ENCODE measurements around the gene PSAPL1.

PSAPL1 gene

DNA sequence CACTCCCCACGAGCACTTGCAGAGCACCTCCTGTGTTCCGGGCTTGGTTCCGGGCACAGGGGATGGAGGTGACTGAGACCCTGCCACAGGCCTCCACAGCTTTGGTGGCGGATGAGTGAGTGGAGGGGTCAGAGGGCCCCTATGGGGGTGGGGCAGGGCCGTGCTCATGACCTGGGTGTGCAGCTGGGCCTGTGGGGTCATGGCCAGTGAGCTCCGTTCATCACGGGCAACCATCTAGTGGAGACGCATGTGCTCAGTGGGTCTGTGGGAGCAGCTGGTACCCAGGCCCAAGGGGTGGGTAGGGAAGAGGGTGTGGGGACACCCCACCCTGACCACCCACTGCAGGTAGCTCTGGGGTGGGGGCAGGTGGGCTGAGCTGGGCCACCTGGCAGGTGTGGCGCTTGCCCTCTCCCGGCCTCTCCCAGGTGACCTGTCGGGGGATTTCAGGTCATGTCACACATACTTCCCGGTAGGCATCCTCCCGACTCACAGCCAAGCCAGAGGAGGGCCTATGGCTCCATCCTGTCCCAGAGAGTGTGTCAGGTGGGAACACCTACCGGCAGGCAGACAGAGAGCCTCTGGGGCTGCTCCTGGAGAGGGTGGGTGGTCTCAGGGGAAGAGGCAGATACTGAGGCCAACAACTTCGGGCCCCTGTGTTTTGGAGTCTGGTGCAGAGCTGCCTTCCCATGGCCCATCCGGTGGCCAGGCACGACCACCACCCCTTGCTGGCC lies 3.6 kb downstream of the PSAPL1 start:
- DNase-seq (ENCODE audit: low read depth): no peak

DNA sequence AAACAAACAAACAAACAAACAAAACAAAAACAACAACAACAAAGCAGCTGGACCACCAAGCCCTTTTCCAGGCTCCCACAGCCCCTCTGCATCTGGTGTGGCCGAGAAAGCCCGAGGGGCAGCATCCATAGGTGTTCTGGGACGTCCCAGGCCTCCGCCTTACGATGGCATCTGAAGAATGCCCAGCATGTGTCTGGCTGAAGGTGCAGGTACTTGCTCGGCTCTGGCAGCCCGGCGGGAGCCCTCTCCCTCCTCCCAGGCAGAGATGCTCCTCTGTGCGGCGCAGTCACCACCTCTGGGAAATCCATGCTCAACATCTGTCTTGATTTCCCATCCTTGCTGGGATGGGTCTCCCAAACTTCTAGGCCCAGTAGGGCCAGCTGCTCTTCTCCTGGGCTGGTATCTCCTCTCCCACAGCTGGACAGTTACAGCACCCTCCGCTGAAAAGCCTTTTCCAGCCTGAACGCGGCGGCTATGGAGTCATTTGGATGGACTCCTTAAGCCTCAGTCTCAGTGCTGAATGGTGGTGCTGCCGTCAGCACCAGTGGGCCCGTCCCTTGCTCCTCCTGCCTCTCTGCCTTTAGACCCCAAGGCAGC lies 4.3 kb downstream of the PSAPL1 start:
- no peak for DNase-seq (ENCODE audit: low read depth)

GRCh38 chr4:7429601-7430078 lies 5.1 kb downstream of the PSAPL1 start:
- DNase-seq (ENCODE audit: low read depth): no peak

GRCh38 chr4:7429069-7429416 lies 5.7 kb downstream of the PSAPL1 start:
- no peak for DNase-seq (ENCODE audit: low read depth)

DNA sequence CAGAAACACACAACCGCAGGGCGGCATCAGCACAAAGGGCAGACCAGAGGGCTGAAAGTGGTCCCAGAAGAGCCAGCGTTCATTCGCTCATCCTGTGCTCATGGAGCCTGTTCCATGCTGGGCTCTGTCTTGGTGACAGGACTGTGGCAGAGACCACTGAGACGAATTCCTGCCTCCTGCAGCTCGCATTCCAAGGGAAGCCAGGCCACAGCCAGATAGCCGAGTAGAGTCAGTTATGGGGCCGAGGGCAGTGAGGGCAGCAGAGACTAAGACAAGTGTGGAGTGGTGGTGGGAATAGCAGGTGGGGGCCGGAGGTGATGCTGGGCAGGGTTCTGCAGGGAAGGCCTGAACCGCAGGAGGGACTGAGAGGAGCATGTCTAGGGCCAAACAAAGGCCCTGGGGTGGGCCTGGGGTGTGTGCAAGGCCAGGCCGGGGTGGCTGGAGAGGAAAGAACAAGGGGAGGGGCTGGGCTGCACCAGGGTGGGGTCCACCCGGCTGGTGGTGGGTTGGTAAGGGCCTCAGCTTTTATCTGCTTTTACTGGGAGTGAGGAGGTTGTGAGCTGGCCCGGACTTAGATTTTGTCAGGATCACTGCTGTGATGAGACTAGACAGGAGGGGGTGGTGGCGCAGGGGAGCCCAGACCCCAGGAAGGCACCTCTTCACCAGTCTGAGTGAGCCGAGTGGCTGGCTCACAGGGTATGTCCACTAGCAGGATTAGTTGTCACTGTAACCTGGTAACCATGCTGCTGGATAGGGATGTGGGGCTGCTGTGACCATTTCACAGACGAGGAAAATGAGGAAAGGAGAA lies 6.3 kb downstream of the PSAPL1 start:
- DNase-seq (ENCODE audit: low read depth): no peak

DNA sequence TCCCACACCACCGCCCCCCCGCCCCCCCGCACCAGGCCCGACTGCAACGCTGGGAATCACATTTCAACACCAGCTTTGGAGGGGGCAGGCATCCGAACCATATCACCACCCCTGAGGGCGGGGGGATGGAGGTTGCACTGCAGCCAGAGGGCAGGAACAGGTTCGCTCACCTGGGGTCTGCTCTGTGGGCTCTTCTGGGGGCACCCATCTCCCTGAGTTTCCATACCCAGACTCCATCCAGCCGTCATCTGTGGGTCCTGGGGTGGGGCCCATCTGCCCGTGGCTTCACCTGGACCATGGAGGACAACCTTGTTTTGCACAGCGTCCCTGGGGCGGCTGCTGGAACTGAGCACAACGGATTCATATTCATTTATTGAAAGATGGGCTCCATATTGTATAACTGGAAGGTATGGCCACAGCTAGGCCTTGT lies 6.9 kb downstream of the PSAPL1 start:
- DNase-seq (ENCODE audit: low read depth): no peak

- DNase-seq (ENCODE audit: low read depth): no peak
These were observed 7.4 kb downstream of the PSAPL1 start for GRCh38 chr4:7427361-7427760.

DNA sequence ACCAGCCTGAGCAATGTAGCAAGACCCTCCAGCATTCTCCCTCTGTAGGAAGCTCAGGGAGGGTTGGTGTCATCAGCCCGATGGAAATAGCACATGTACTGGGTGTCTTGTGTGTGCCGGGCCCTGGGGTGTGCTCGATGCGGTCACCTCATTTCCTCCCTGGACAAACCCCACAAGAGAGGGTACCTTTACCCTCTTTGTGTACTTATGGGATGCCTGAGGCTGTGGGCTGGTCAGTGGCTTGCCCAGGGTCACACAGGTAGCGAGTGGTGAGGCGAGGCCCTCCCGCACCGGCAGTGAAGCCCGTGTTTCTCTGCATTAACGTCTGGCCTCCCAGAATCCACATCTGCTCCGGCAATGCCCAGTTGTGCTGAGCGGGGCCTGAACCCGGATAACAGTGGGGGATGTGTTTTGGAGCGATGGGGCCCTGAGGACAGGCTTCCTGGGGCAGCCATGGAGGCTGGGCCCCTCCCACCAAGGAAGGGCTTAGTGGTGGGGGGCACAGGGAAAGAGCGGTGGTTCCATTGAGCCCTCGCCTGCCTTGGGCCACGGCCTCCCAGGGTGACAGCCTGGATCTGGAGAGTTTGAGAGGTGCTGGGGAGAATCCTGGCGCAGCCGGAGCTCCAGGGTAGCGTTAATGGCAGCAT lies 8.1 kb downstream of the PSAPL1 start:
- DNase-seq (ENCODE audit: low read depth): no peak

- DNase-seq (ENCODE audit: low read depth): no peak
These were observed 8.9 kb downstream of the PSAPL1 start for GRCh38 chr4:7425591-7426468.

- DNase-seq (ENCODE audit: low read depth): no peak
These were observed 9.6 kb downstream of the PSAPL1 start for GRCh38 chr4:7425124-7425523.

GRCh38 chr4:7424553-7425111 lies 10.1 kb downstream of the PSAPL1 start:
- DNase-seq (ENCODE audit: low read depth): no peak

- no peak for DNase-seq (ENCODE audit: low read depth)
These were observed 10.8 kb downstream of the PSAPL1 start for GRCh38 chr4:7423801-7424552.

DNA sequence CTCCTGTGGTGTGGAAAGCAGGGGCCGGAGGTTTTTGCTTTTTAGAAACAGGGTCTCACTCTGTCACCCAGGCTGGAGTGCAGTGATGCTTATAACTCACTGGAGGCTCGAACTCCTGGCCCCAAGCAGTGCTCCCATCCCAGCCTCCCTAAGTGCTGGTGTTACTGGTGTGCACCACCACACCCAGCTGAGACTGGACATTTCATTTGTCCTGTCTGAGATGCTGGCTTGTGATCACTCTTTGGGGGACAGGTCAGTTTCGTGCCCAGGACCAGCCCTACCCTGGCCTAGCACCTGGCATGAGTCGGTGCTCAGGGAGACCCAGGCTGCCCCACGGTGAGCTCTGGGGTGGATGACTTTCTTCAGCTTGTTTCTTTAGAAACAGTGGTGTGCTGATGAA lies 11.3 kb downstream of the PSAPL1 start:
- DNase-seq (ENCODE audit: low read depth): no peak

GRCh38 chr4:7422898-7423180 lies 11.9 kb downstream of the PSAPL1 start:
- DNase-seq (ENCODE audit: low read depth): no peak

DNA sequence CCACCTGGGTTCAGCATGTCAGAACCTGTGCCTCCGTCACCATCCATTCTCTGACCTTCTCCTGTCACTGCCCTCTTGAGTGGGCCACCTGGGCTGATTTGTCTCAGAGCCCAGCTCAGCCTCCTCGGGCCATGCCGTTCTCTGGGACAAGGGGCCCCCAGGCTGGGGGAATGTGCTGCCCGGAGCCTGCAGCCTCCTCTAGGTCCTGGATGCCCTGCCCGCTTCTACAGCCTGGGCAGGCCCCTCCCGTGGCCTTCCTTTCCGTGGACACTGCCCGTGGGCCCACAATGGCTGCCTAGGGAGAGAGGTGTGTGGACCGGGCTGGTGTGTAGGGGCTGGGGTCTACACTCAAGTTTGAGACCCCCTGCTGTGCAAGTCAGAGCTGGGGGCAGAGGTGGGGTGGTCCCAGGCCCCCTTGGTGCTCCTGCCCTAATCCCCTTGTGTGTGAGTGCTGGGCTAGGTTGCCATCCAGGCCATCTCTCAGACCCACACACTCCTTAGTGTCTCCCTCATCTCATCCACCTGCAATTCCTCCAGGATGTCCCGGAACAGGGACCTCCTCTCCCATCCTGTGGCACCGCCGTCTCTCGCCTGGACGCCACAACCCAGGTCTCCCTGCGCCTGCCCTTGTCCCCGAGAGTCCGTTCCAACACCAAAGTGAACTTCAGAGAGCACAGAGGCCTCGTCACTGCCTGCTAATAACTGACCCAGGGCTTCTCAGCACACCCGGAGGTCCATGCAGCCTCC lies 12.4 kb downstream of the PSAPL1 start:
- DNase-seq (ENCODE audit: low read depth): no peak

DNA sequence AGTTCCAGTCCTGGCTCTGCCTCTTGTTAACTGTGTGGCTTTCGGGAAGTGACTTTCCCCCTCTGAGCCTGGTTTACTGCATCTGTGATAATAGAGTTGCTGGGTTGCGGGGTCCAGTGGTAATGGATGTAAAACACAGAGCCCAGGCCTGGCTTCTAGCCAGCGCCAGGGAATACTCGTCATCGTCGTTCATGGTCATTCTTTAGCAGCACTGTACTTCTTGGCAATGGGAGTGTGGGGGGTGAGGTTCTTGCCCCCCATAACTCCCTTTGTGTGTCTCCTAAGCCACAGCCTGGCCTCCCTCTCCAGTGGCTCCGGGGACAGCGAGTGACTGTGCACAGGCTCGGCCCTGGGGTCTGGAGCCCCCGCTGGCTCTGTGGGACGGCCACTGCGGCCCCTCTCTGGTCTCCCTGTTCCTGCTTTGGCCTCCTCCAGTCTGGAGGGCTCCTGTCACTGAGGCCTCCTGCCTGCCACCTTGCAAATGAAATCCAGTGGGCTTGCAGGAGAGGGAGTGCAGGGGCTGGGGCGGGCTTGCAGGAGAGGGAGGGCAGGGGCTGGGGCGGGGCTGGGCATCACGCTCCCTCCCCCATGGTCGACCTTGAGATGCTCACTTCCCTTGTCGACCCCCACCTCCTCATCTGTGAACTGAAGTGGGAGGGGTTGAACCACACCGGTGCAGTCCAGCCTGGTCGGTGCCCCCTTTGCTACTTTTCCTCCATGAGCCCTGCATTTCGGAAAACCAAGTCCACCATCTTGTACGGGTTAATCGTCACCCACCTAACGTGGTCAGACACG lies 13.2 kb downstream of the PSAPL1 start:
- no peak for DNase-seq (ENCODE audit: low read depth)

GRCh38 chr4:7420661-7421040 lies 14.1 kb downstream of the PSAPL1 start:
- no peak for DNase-seq (ENCODE audit: low read depth)

GRCh38 chr4:7419961-7420660 lies 14.6 kb downstream of the PSAPL1 start:
- DNase-seq (ENCODE audit: low read depth): no peak
